Fibroblast of the aortic adventitia (primary cell): Measurements from ENCODE around the gene SPEG. TPM values are rescaled to one million over a fixed set of nuclear protein-coding genes. Genes with fewer than 3 reads are reported as not detected.

Experiments used
- DNase-seq: peaks from one replicate; pipeline ENCODE4 v3.0.0-alpha.2; 2010; ENCODE audit warnings: low read depth
- H3K4me3 ChIP-seq: 2 replicates; pipeline ENCODE4 v1.5.1; 2011; ENCODE audit warnings: low read depth, mild to moderate bottlenecking, control low read depth, low read length, moderate library complexity
- CTCF ChIP-seq: IDR thresholded peaks from 2 replicates; pipeline ENCODE4 v1.5.1; 2011; ENCODE audit warnings: mild to moderate bottlenecking, low read length, control low read depth, inconsistent platforms; ENCODE audit not compliant: insufficient read depth
- total RNA-seq: library from RNA; depleted of rRNA; stranded (reverse); fragments of >200 nt; gene quantifications from 2 replicates; pipeline ENCODE4 v1.2.3, GENCODE V29; 2012; ENCODE audit warnings: low replicate concordance

SPEG gene
- total RNA-seq, 1 donor = 22.7 TPM

GRCh38 chr2:219536967-219537366, 102.3 kb downstream of the SPEG start:
- TF ChIP-seq CTCF = no peak
- no peak for DNase-seq
- H3K4me3 ChIP-seq = no peak overlapping the region

- DNase-seq = no peak
- H3K4me3 ChIP-seq = no peak overlapping the region
- TF ChIP-seq CTCF = no peak
Measured at GRCh38 chr2:219537657-219538488, 103.2 kb downstream of the SPEG start.

GRCh38 chr2:219538504-219538951, 103.9 kb downstream of the SPEG start:
- no peak for DNase-seq
- TF ChIP-seq CTCF = no peak

GRCh38 chr2:219538956-219539788, 104.5 kb downstream of the SPEG start:
- no peak for DNase-seq
- no peak overlapping the region for H3K4me3 ChIP-seq
- TF ChIP-seq CTCF = no peak

More at GRCh38 chr2:219538504-219538951, 103.9 kb downstream of the SPEG start:
- no peak overlapping the region for H3K4me3 ChIP-seq

- no peak for TF ChIP-seq CTCF
- no peak overlapping the region for H3K4me3 ChIP-seq
Measured at GRCh38 chr2:219539926-219540678, 105.5 kb downstream of the SPEG start.

GRCh38 chr2:219540784-219541504, 106.3 kb downstream of the SPEG start:
- no peak for TF ChIP-seq CTCF
- no peak for DNase-seq
- no peak overlapping the region for H3K4me3 ChIP-seq

More at GRCh38 chr2:219539926-219540678, 105.5 kb downstream of the SPEG start:
- no peak for DNase-seq
